Measurements from ENCODE around the gene PEX11B.

- TF ChIP-seq CTCF (IDR thresholded peaks at IDR 0.05), result no peak
- no peak for TF ChIP-seq POLR2A (IDR thresholded peaks at IDR 0.05)
These were observed 28.8 kb downstream of the PEX11B start for GRCh38 chr1:145889722-145890121.

Data from Peyer's patch (tissue), 4 donors.